RWPE2 (cell line): ENCODE measurements around the gene PSD2.
"Not testable (repeated sequence)": the region's sequence is repeated elsewhere in the genome, so short reads cannot be mapped to it uniquely, and the experiment has no call there.

Source experiments
- ATAC-seq: fragments of 200-7000 bp; cut with Tn5 transposase; 3 replicates; pipeline ENCODE4 v1.9.1; 2021; ENCODE audit warnings: low read depth
- DNase-seq: peaks from one replicate; pipeline ENCODE4 v3.0.0-alpha.2; 2020; ENCODE audit warnings: low spot score
- H3K27ac ChIP-seq: fragments of 450-650 bp; 2 replicates; pipeline ENCODE4 v1.5.1; 2017; ENCODE audit warnings: mild to moderate bottlenecking; ENCODE audit not compliant: poor library complexity, severe bottlenecking
- H3K27me3 ChIP-seq: fragments of 250-450 bp; sonication (Bioruptor Pico); 2 replicates; pipeline ENCODE4 v1.5.1; 2021; ENCODE audit warnings: mild to moderate bottlenecking, moderate library complexity; ENCODE audit not compliant: insufficient read depth, poor library complexity, severe bottlenecking
- H3K36me3 ChIP-seq: fragments of 250-450 bp; sonication (Bioruptor Pico); 2 replicates; pipeline ENCODE4 v1.5.1; 2020; ENCODE audit warnings: low read depth, mild to moderate bottlenecking, moderate library complexity
- H3K4me1 ChIP-seq: fragments of 250-450 bp; sonication (Bioruptor Pico); 2 replicates; pipeline ENCODE4 v1.5.1; 2021; ENCODE audit warnings: mild to moderate bottlenecking, moderate library complexity; ENCODE audit not compliant: insufficient read depth, poor library complexity, severe bottlenecking
- H3K4me3 ChIP-seq: fragments of 250-450 bp; sonication (Bioruptor Pico); 2 replicates; pipeline ENCODE4 v1.5.1; 2021; ENCODE audit warnings: mild to moderate bottlenecking, moderate library complexity; ENCODE audit not compliant: severe bottlenecking
- H3K9me3 ChIP-seq: fragments of 250-450 bp; sonication (Bioruptor Pico); 2 replicates; pipeline ENCODE4 v1.5.1; 2021; ENCODE audit warnings: mild to moderate bottlenecking, moderate library complexity; ENCODE audit not compliant: severe bottlenecking
- TF ChIP-seq, protein P1 (sequence below): fragments of 450-650 bp; IDR thresholded peaks from one replicate; pipeline ENCODE4 v1.5.1; 2017; ENCODE audit warnings: mild to moderate bottlenecking, moderate library complexity; ENCODE audit not compliant: poor library complexity, severe bottlenecking

Gene PSD2

DNA sequence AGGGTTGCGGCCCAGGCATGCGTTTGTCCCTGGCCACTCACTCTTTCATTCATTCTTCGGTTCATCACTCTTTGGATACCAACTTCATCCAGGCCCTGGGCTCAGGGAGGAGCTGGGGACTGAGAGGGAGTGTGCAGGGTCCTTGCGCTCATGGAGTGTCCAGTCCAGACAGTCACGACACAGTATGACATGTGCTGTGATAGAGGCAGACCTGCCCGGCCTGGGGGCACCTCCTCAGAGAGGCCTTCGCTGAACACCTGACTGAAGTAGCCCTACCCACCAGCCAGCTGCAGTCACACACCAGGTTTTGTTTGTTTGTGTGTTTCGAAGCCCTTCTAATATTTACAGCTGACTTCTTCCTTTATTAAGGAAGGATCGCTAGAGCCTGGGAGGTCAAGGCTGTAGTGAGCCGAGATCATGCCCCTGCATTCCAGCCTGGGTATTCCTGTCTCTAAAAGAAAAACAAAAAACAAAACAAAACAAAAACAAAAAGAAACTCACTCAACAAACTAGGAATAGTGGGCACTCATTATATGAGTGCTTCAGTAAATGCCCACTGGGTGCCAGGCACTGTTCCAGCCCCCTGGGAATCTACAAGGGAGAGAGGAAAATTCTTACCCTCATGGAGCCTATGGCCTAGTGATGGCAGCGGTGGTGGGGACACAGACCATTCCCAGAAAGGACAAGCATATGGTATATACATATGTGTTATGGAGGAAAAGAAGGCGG lies 6.3 kb upstream of the PSD2 start:
- TF ChIP-seq, protein P1, sequence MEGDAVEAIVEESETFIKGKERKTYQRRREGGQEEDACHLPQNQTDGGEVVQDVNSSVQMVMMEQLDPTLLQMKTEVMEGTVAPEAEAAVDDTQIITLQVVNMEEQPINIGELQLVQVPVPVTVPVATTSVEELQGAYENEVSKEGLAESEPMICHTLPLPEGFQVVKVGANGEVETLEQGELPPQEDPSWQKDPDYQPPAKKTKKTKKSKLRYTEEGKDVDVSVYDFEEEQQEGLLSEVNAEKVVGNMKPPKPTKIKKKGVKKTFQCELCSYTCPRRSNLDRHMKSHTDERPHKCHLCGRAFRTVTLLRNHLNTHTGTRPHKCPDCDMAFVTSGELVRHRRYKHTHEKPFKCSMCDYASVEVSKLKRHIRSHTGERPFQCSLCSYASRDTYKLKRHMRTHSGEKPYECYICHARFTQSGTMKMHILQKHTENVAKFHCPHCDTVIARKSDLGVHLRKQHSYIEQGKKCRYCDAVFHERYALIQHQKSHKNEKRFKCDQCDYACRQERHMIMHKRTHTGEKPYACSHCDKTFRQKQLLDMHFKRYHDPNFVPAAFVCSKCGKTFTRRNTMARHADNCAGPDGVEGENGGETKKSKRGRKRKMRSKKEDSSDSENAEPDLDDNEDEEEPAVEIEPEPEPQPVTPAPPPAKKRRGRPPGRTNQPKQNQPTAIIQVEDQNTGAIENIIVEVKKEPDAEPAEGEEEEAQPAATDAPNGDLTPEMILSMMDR, result no peak
- Histone ChIP-seq H3K27me3 (peaks cover 10% of the 10 kb centered on the region), H3K9me3 (no peaks in the 10 kb centered on the region), H3K27ac (no peak overlapping the region), H3K4me3 (no peak overlapping the region), H3K36me3 (no peaks in the 10 kb centered on the region), H3K4me1 (no peaks in the 10 kb centered on the region)
- no peak for DNase-seq
- no peak for ATAC-seq

DNA sequence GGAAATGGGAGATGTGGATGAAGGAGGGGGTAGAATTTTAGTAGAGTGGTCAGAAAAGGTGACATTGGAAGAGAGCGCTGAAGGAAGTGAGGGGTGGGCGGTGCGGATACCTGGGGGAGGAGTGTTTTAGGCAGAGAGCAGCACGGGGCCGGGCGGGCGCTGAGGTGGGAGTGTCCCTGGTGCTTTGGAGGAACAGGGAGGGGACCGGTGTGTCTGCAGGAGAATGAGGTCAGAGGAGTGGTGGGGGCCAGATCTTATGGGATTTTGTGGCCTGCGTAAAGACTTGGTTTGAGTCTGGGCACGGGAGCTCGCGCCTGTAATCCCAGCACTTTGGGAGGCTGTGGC lies 5.8 kb upstream of the PSD2 start:
- H3K9me3 ChIP-seq, result no peaks in the 10 kb centered on the region
- no peak for ATAC-seq
- no peak overlapping the region for H3K27ac ChIP-seq
- H3K36me3 ChIP-seq, result no peaks in the 10 kb centered on the region
- peaks cover 16% of the 10 kb centered on the region for H3K27me3 ChIP-seq
- H3K4me1 ChIP-seq, result no peaks in the 10 kb centered on the region
- no peak overlapping the region for H3K4me3 ChIP-seq
- TF ChIP-seq, protein P1, result no peak
- no peak for DNase-seq

DNA sequence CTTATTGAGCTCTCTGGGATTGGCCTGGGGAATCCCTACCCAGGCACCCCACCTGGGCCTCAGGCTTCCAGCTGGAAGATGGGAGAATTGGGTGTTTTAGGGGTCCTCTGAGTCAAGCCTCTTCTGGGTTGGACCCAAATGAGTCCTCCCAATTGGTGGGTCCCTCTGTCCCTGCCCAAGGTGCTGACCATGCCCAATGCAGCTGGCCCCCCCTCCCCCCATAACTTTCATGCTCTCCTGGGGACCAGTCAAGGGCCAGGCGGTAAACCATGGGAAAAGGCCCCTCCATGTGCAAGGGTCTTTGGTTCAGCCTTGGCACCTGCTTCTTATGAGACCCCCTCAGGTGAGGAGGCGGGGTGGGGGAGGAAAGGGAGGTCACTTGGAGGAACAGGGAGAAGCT lies 3.4 kb upstream of the PSD2 start:
- Histone ChIP-seq H3K4me3 (no peak overlapping the region), H3K9me3 (no peaks in the 10 kb centered on the region), H3K27ac (no peak overlapping the region), H3K4me1 (no peaks in the 10 kb centered on the region), H3K27me3 (peaks cover 35% of the 10 kb centered on the region), H3K36me3 (no peaks in the 10 kb centered on the region)
- TF ChIP-seq, protein P1, result no peak
- DNase-seq (no peak), ATAC-seq (no peak)

DNA sequence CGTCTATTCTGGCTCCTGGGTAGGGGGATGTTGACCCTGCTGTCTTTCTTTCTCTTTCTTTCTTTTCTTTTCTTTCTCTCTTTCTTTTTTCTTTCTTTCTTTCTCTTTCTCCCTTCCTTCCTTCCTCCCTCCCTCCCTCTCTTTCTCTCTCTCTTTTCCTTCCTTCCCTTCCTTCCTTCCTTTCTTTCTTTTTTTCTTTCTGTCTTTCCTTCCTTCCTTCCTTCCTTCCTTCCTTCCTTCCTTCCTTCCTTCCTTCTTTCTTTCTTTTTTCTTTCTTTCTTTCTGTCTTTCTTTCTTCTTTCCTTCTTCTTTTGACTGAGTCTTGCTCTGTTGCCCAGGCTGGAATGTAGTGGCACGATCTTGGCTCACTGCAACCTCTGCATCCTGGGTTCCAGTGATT lies 3.0 kb upstream of the PSD2 start:
- not testable (repeated sequence) for ATAC-seq, H3K4me1 ChIP-seq, DNase-seq, H3K27ac ChIP-seq, H3K36me3 ChIP-seq, H3K9me3 ChIP-seq, H3K4me3 ChIP-seq
- peaks cover 40% of the 10 kb centered on the region for H3K27me3 ChIP-seq

DNA sequence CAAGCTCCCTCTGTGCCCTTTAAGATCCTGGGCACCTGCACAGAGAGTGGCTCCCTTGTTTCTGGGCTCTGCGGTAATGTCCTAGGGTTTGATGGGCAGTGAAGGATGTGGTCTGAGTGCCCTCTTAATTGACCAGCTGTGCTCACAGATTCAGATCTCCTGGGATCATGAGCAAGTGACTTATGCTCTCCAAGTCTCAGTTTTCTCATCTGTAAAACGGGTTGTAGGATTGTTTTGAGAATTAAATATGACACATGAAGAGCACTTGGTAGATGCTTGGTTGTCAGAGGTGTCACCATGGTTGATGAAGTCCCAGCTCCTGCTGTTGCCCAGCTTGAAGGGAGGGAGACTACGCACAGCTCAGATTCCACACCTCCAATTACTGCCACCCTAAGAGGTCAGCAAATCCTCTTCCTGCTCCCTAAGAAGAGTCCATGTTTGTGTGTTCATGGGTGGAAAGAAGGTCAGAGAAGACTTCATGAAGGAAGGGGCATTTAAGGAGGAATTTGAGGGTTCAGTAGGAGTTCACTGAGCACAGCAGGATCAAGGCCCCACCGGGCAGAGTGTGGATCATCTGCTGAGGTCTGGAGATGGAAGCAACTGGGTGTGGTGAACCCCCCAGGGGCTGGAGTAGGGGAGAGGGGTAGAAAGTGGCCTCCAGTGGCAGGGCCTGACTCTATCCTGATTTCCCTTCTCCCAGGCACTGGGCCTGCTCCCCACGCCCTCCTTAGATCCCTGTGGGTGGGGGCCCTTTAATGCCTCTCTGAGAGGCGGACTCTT lies 1.4 kb upstream of the PSD2 start:
- no peak; the same call in 2 of the 3 replicates for ATAC-seq
- Histone ChIP-seq H3K36me3 (no peaks in the 10 kb centered on the region), H3K9me3 (no peaks in the 10 kb centered on the region), H3K27me3 (peaks cover 54% of the 10 kb centered on the region), H3K27ac (no peak overlapping the region), H3K4me3 (no peak overlapping the region), H3K4me1 (no peaks in the 10 kb centered on the region)
- DNase-seq, result no peak
- TF ChIP-seq, protein P1, result no peak
